HEK293T (cell line): ENCODE data around the gene ABCG8.
"Not testable (repeated sequence)": the region's sequence is repeated elsewhere in the genome, so short reads cannot be mapped to it uniquely, and the experiment has no call there.

Experiments
- CTCF ChIA-PET: fragments of 350-600 bp; formaldehyde crosslinking; extraction: SDS; loops from one replicate; lab custom pipeline; 2021; ENCODE audit warnings: antibody characterized with exemption, inconsistent platforms; lab: Yijun Ruan, JAX
- POLR2A ChIA-PET: fragments of 350-600 bp; formaldehyde crosslinking; extraction: SDS; loops from one replicate; lab custom pipeline; 2020; ENCODE audit warnings: antibody characterized with exemption, inconsistent platforms; lab: Yijun Ruan, JAX
- DNase-seq: peaks from one replicate; pipeline ENCODE4 v3.0.0; 2012; ENCODE audit warnings: mixed read lengths; ENCODE audit errors: extremely low spot score
- ARNT ChIP-seq: fragments of 450-650 bp; IDR thresholded peaks from 2 replicates; pipeline ENCODE4 v1.6.1; 2017; ENCODE audit warnings: mild to moderate bottlenecking
- BHLHE40 ChIP-seq: fragments of 450-650 bp; IDR thresholded peaks from 2 replicates; pipeline ENCODE4 v1.6.1; 2016; ENCODE audit warnings: mild to moderate bottlenecking, moderate library complexity, borderline replicate concordance
- CTBP1 ChIP-seq: fragments of 450-650 bp; IDR thresholded peaks from 2 replicates; pipeline ENCODE4 v1.6.1; 2016; ENCODE audit warnings: borderline replicate concordance
- ELF4 ChIP-seq: fragments of 450-650 bp; IDR thresholded peaks from 2 replicates; pipeline ENCODE4 v1.6.1; 2017; ENCODE audit warnings: antibody characterized with exemption
- FOXA1 ChIP-seq: fragments of 450-650 bp; IDR thresholded peaks from 2 replicates; pipeline ENCODE4 v1.6.1; 2016; ENCODE audit warnings: mild to moderate bottlenecking
- FOXM1 ChIP-seq: fragments of 450-650 bp; IDR thresholded peaks from 2 replicates; pipeline ENCODE4 v1.6.1; 2017; ENCODE audit warnings: mild to moderate bottlenecking, borderline replicate concordance
- HDGF ChIP-seq: fragments of 450-650 bp; IDR thresholded peaks from 2 replicates; pipeline ENCODE4 v1.6.1; 2017; ENCODE audit warnings: antibody characterized with exemption, borderline replicate concordance
- L3MBTL2 ChIP-seq: fragments of 450-650 bp; conservative IDR thresholded peaks from 2 replicates; pipeline ENCODE4 v1.6.1; 2016; ENCODE audit warnings: mild to moderate bottlenecking
- LEF1 ChIP-seq: fragments of 450-650 bp; IDR thresholded peaks from 2 replicates; pipeline ENCODE4 v1.6.1; 2017; ENCODE audit warnings: mild to moderate bottlenecking, borderline replicate concordance
- NFRKB ChIP-seq: fragments of 450-650 bp; IDR thresholded peaks from 2 replicates; pipeline ENCODE4 v1.6.1; 2016; ENCODE audit warnings: mild to moderate bottlenecking, moderate library complexity
- PKNOX1 ChIP-seq: fragments of 450-650 bp; IDR thresholded peaks from 2 replicates; pipeline ENCODE4 v1.6.1; 2016
- SP1 ChIP-seq: fragments of 450-650 bp; IDR thresholded peaks from 2 replicates; pipeline ENCODE4 v1.6.1; 2017
- SUZ12 ChIP-seq: fragments of 450-650 bp; IDR thresholded peaks from 2 replicates; pipeline ENCODE4 v1.6.1; 2016; ENCODE audit warnings: mild to moderate bottlenecking
- TARDBP ChIP-seq: fragments of 450-650 bp; IDR thresholded peaks from 2 replicates; pipeline ENCODE4 v1.6.1; 2016
- ZNF384 ChIP-seq: fragments of 450-650 bp; IDR thresholded peaks from 2 replicates; pipeline ENCODE4 v1.6.1; 2016

Gene ABCG8

GRCh38 chr2:43898838-43899346, 60.1 kb downstream of the ABCG8 start:
- POLR2A ChIA-PET: no interaction called here
- no peak for DNase-seq
- TF ChIP-seq BHLHE40: no peak
- CTCF ChIA-PET: interaction anchor here (1.2 kb wide), 1 partner anchor 21 kb away, joined by 4 read pairs; no protein-coding TSS in a partner anchor

GRCh38 chr2:43899589-43899988, 60.8 kb downstream of the ABCG8 start:
- ChIA-PET POLR2A (no interaction called here), CTCF (no interaction called here)
- no peak for DNase-seq
- TF ChIP-seq ZNF384: no peak
- no peak for TF ChIP-seq SP1
- no peak for TF ChIP-seq FOXA1
- no peak for TF ChIP-seq LEF1
- no peak for TF ChIP-seq SUZ12
- TF ChIP-seq BHLHE40: no peak

- CTCF ChIA-PET: no interaction called here
- no peak for TF ChIP-seq NFRKB
- TF ChIP-seq SUZ12: no peak
- TF ChIP-seq FOXA1: no peak
- no peak for TF ChIP-seq ELF4
- TF ChIP-seq FOXM1: no peak
- no peak for TF ChIP-seq HDGF
- no peak for TF ChIP-seq PKNOX1
- no peak for TF ChIP-seq SP1
- POLR2A ChIA-PET: no interaction called here
- no peak for DNase-seq
These were observed 66.6 kb downstream of the ABCG8 start for GRCh38 chr2:43905371-43905803.

- ChIA-PET CTCF (no interaction called here), POLR2A (interaction anchor here (0.8 kb wide), 1 partner anchor 310 kb away, joined by 4 read pairs; the partner anchor contains the start of gene THADA)
- TF ChIP-seq NFRKB: no peak
- TF ChIP-seq L3MBTL2: no peak
- TF ChIP-seq BHLHE40: no peak
- DNase-seq: no peak
These were observed 67.1 kb downstream of the ABCG8 start for GRCh38 chr2:43905871-43906270.

- DNase-seq: no peak
- ChIA-PET POLR2A (interaction anchor here (0.8 kb wide), 1 partner anchor 311 kb away, joined by 4 read pairs; the partner anchor contains the start of gene THADA), CTCF (no interaction called here)
- TF ChIP-seq SUZ12: no peak
These were observed 67.8 kb downstream of the ABCG8 start for GRCh38 chr2:43906448-43907109.

- POLR2A ChIA-PET, CTCF ChIA-PET, DNase-seq: not testable (repeated sequence)
These were observed 72.5 kb downstream of the ABCG8 start for GRCh38 chr2:43911136-43911790.

GRCh38 chr2:43924463-43924862, 85.7 kb downstream of the ABCG8 start:
- no peak for DNase-seq
- TF ChIP-seq TARDBP (no peak), NFRKB (no peak), SUZ12 (no peak), L3MBTL2 (no peak), BHLHE40 (no peak), ZNF384 (no peak), PKNOX1 (no peak), LEF1 (no peak), FOXM1 (no peak), ELF4 (no peak), HDGF (no peak), ARNT (no peak)
- POLR2A ChIA-PET: no interaction called here
- CTCF ChIA-PET: no interaction called here

- DNase-seq: no peak
- ChIA-PET POLR2A (no interaction called here), CTCF (no interaction called here)
- TF ChIP-seq SUZ12 (no peak), HDGF (no peak), TARDBP (no peak), NFRKB (no peak), FOXA1 (no peak), ARNT (no peak), ZNF384 (no peak), CTBP1 (no peak), L3MBTL2 (no peak), ELF4 (no peak), FOXM1 (no peak), SP1 (no peak)
These were observed 86.7 kb downstream of the ABCG8 start for GRCh38 chr2:43925431-43925830.
